Neural crest cell (in vitro differentiated cells): ENCODE results near the gene CBLB. TPM values are rescaled to one million over a fixed set of nuclear protein-coding genes. Genes with fewer than 3 reads are reported as not detected.

Experiments used
- DNase-seq: peaks from one replicate; pipeline ENCODE4 v3.0.0; 2021; ENCODE audit warnings: low read depth, mixed read lengths, low spot score
- H3K27ac Mint-ChIP-seq: one replicate; pipeline ENCODE4 v1.8.0; 2021; ENCODE audit warnings: mild to moderate bottlenecking, mixed read lengths; ENCODE audit not compliant: unreplicated experiment
- H3K27me3 Mint-ChIP-seq: 2 replicates; pipeline ENCODE4 v1.8.0; 2021; ENCODE audit warnings: low read depth, mild to moderate bottlenecking, mixed read lengths
- H3K36me3 Mint-ChIP-seq: 2 replicates; pipeline ENCODE4 v1.8.0; 2021; ENCODE audit warnings: low read depth, mild to moderate bottlenecking, mixed read lengths
- H3K4me1 Mint-ChIP-seq: 2 replicates; pipeline ENCODE4 v1.8.0; 2021; ENCODE audit warnings: mixed read lengths
- H3K4me3 Mint-ChIP-seq: one replicate; pipeline ENCODE4 v1.8.0; 2021; ENCODE audit warnings: mild to moderate bottlenecking, mixed read lengths
- H3K9me3 Mint-ChIP-seq: 2 replicates; pipeline ENCODE4 v1.8.0; 2021; ENCODE audit warnings: mixed read lengths
- CTCF ChIP-seq: fragments of 200-600 bp; sonication (generic); conservative IDR thresholded peaks from 2 replicates; pipeline ENCODE4 v1.5.0; 2021; ENCODE audit warnings: antibody characterized with exemption, mild to moderate bottlenecking
- total RNA-seq: library from RNA; stranded (reverse); gene quantifications from 2 replicates; pipeline ENCODE4 v1.2.1, GENCODE V29; 2021

CBLB gene
- total RNA-seq, 1 donor from 2014 or later = 32.3 TPM

GRCh38 chr3:105620236-105620635 lies 248.6 kb downstream of the CBLB start:
- DNase-seq = no peak
- no peaks in the 10 kb centered on the region for H3K9me3 Mint-ChIP-seq
- H3K4me1 Mint-ChIP-seq = no peaks in the 10 kb centered on the region
- no peak overlapping the region for H3K4me3 Mint-ChIP-seq
- H3K36me3 Mint-ChIP-seq = no peaks in the 10 kb centered on the region
- TF ChIP-seq CTCF = no peak
- H3K27me3 Mint-ChIP-seq = no peaks in the 10 kb centered on the region
- H3K27ac Mint-ChIP-seq = no peak overlapping the region

GRCh38 chr3:105619651-105620050 lies 249.2 kb downstream of the CBLB start:
- H3K9me3 Mint-ChIP-seq = no peaks in the 10 kb centered on the region
- no peak overlapping the region for H3K27ac Mint-ChIP-seq
- H3K27me3 Mint-ChIP-seq = no peaks in the 10 kb centered on the region
- DNase-seq = no peak
- no peaks in the 10 kb centered on the region for H3K36me3 Mint-ChIP-seq
- no peaks in the 10 kb centered on the region for H3K4me1 Mint-ChIP-seq
- no peak for TF ChIP-seq CTCF
- H3K4me3 Mint-ChIP-seq = no peak overlapping the region

- Mint-ChIP-seq H3K9me3 (no peaks in the 10 kb centered on the region), H3K4me3 (no peak overlapping the region), H3K36me3 (no peaks in the 10 kb centered on the region), H3K4me1 (no peaks in the 10 kb centered on the region), H3K27ac (no peak overlapping the region), H3K27me3 (no peaks in the 10 kb centered on the region)
- DNase-seq = no peak
- TF ChIP-seq CTCF = no peak
Observed at GRCh38 chr3:105618556-105618955, 250.3 kb downstream of the CBLB start.

GRCh38 chr3:105616374-105617121 lies 252.3 kb downstream of the CBLB start:
- H3K36me3 Mint-ChIP-seq = no peaks in the 10 kb centered on the region
- H3K27me3 Mint-ChIP-seq = no peaks in the 10 kb centered on the region
- H3K27ac Mint-ChIP-seq = no peak overlapping the region
- no peak for TF ChIP-seq CTCF
- H3K4me3 Mint-ChIP-seq = no peak overlapping the region
- DNase-seq = no peak
- no peaks in the 10 kb centered on the region for H3K9me3 Mint-ChIP-seq
- H3K4me1 Mint-ChIP-seq = no peaks in the 10 kb centered on the region

- Mint-ChIP-seq H3K9me3 (peaks cover 2% of the 10 kb centered on the region), H3K27me3 (no peaks in the 10 kb centered on the region), H3K4me3 (no peak overlapping the region)
Observed at GRCh38 chr3:105615814-105616213, 253.0 kb downstream of the CBLB start.

More at GRCh38 chr3:105615814-105616213, 253.0 kb downstream of the CBLB start:
- TF ChIP-seq CTCF = no peak
- DNase-seq = no peak
- no peaks in the 10 kb centered on the region for H3K4me1 Mint-ChIP-seq
- H3K27ac Mint-ChIP-seq = no peak overlapping the region
- H3K36me3 Mint-ChIP-seq = no peaks in the 10 kb centered on the region
